ENCODE results near the gene TMEM181. TPM values are rescaled to one million over a fixed set of nuclear protein-coding genes. Genes with fewer than 3 reads are reported as not detected.

Gene TMEM181
- total RNA-seq, 1 experiment from 2014 or later = 38.0 TPM

GRCh38 chr6:158565482-158566040 is 5.7 kb downstream of the TMEM181 start:
- in situ Hi-C loops (cut with HindIII; ENCODE audit: low pct_unique_long_range_greater_than_20kb, low sequenced_read_pairs) (no loop called here), intact Hi-C loops (cut with micrococcal nuclease; ENCODE audit: unreplicated experiment) (no loop called here)
- H3K36me3 ChIP-seq (ENCODE audit: control insufficient read depth, insufficient read depth, low read length) = no peaks in the 10 kb centered on the region
- ATAC-seq (no peak), DNase-seq (ENCODE audit: low read depth, low spot score) (no peak)
- POLR2A ChIA-PET = interaction anchor here (0.6 kb wide), 1 partner anchor 443 kb away, joined by 3 read pairs; no protein-coding TSS in a partner anchor
- BruUV-seq (replicated peaks) = no TSS peak
- H3K4me3 ChIP-seq (ENCODE audit: low read depth in 2 of 2, low read length in 2 of 2) = no peak overlapping the region
- no peaks in the 10 kb centered on the region for H3K9me3 ChIP-seq (ENCODE audit: control insufficient read depth, insufficient read depth, low read depth, low read length)
- no peaks in the 10 kb centered on the region for H3K27me3 ChIP-seq (ENCODE audit: control insufficient read depth, insufficient read depth, low read length)
- no peak for TF ChIP-seq POLR2AphosphoS5 (IDR thresholded peaks at IDR 0.05; ENCODE audit: low read depth, low read length)
- TF ChIP-seq TCF7L2 (IDR thresholded peaks at IDR 0.05; ENCODE audit: low read depth, low read length) = no peak
- CTCF ChIA-PET = no interaction called here
- peaks cover 23% of the 10 kb centered on the region for H3K4me1 ChIP-seq (ENCODE audit: control insufficient read depth, insufficient read depth, low read length)
- H3K27ac ChIP-seq (ENCODE audit: low read length) = no peak overlapping the region

GRCh38 chr6:158566207-158566818 is 6.4 kb downstream of the TMEM181 start:
- peaks cover 17% of the 10 kb centered on the region for H3K4me1 ChIP-seq (ENCODE audit: control insufficient read depth, insufficient read depth, low read length)
- ATAC-seq = no peak
- no peaks in the 10 kb centered on the region for H3K9me3 ChIP-seq (ENCODE audit: control insufficient read depth, insufficient read depth, low read depth, low read length)
- TF ChIP-seq TCF7L2 (IDR thresholded peaks at IDR 0.05; ENCODE audit: low read depth, low read length) (no peak), CTCF (IDR thresholded peaks at IDR 0.05) (no peak), SIN3A (IDR thresholded peaks at IDR 0.05; ENCODE audit: borderline replicate concordance, insufficient read depth, low read depth, low read length) (no peak), REST (IDR thresholded peaks at IDR 0.05; ENCODE audit: insufficient read depth in 1 of 2, low read depth in 2 of 2, low read length in 1 of 2) (no peak), POLR2AphosphoS5 (IDR thresholded peaks at IDR 0.05; ENCODE audit: low read depth, low read length) (no peak)
- no peak overlapping the region for H3K4me3 ChIP-seq (ENCODE audit: low read depth in 2 of 2, low read length in 2 of 2)
- no peaks in the 10 kb centered on the region for H3K36me3 ChIP-seq (ENCODE audit: control insufficient read depth, insufficient read depth, low read length)
- no peaks in the 10 kb centered on the region for H3K27me3 ChIP-seq (ENCODE audit: control insufficient read depth, insufficient read depth, low read length)
- POLR2A ChIA-PET = interaction anchor here (0.6 kb wide), 2 partner anchors 12 to 442 kb away, joined by 3 to 6 read pairs; no protein-coding TSS in a partner anchor
- no peak overlapping the region for H3K27ac ChIP-seq (ENCODE audit: low read length)
- no peak for DNase-seq (ENCODE audit: low read depth, low spot score)
- BruUV-seq (replicated peaks) = no TSS peak
- CTCF ChIA-PET = no interaction called here
- intact Hi-C loops (cut with micrococcal nuclease; ENCODE audit: unreplicated experiment) = no loop called here
- in situ Hi-C loops (cut with HindIII; ENCODE audit: low pct_unique_long_range_greater_than_20kb, low sequenced_read_pairs) = no loop called here

GRCh38 chr6:158567152-158567551 is 7.3 kb downstream of the TMEM181 start:
- Histone ChIP-seq H3K36me3 (ENCODE audit: control insufficient read depth, insufficient read depth, low read length) (no peaks in the 10 kb centered on the region), H3K27ac (ENCODE audit: low read length) (no peak overlapping the region), H3K27me3 (ENCODE audit: control insufficient read depth, insufficient read depth, low read length) (no peaks in the 10 kb centered on the region), H3K4me3 (ENCODE audit: low read depth in 2 of 2, low read length in 2 of 2) (no peak overlapping the region), H3K9me3 (ENCODE audit: control insufficient read depth, insufficient read depth, low read depth, low read length) (no peaks in the 10 kb centered on the region), H3K4me1 (ENCODE audit: control insufficient read depth, insufficient read depth, low read length) (peaks cover 10% of the 10 kb centered on the region; the same call in 1 of the 2 replicates)
- DNase-seq (ENCODE audit: low read depth, low spot score) (no peak), ATAC-seq (no peak)
- intact Hi-C loops (cut with micrococcal nuclease; ENCODE audit: unreplicated experiment) = no loop called here
- TF ChIP-seq SIN3A (IDR thresholded peaks at IDR 0.05; ENCODE audit: borderline replicate concordance, insufficient read depth, low read depth, low read length) = no peak
- no peak for TF ChIP-seq CTCF (IDR thresholded peaks at IDR 0.05)
- no peak for TF ChIP-seq TCF7L2 (IDR thresholded peaks at IDR 0.05; ENCODE audit: low read depth, low read length)
- ChIA-PET CTCF (interaction anchor here (0.7 kb wide), 1 partner anchor 346 kb away, joined by 3 read pairs; no protein-coding TSS in a partner anchor), POLR2A (no interaction called here)
- in situ Hi-C loops (cut with HindIII; ENCODE audit: low pct_unique_long_range_greater_than_20kb, low sequenced_read_pairs) = no loop called here
- BruUV-seq (replicated peaks) = no TSS peak

Measured in Panc1 (cell line).